Measurements from ENCODE around the gene ZNF80.

DNA sequence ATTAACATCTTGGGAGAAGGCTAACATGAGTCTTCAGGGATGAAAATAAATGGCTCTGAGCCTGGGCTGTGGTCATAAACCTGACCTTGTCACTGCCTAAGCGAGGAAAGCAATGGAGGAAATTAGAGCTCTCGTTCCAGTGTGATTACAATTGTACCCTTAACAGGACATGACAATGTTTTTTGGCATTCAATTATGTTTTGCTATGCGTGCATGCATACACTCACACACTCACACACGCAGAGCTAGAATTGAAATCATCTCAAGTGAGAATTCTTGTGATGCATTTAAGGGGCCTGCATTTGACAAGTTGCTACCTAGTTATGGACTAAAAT is 24.1 kb downstream of the ZNF80 start:
- TF ChIP-seq, protein P1, sequence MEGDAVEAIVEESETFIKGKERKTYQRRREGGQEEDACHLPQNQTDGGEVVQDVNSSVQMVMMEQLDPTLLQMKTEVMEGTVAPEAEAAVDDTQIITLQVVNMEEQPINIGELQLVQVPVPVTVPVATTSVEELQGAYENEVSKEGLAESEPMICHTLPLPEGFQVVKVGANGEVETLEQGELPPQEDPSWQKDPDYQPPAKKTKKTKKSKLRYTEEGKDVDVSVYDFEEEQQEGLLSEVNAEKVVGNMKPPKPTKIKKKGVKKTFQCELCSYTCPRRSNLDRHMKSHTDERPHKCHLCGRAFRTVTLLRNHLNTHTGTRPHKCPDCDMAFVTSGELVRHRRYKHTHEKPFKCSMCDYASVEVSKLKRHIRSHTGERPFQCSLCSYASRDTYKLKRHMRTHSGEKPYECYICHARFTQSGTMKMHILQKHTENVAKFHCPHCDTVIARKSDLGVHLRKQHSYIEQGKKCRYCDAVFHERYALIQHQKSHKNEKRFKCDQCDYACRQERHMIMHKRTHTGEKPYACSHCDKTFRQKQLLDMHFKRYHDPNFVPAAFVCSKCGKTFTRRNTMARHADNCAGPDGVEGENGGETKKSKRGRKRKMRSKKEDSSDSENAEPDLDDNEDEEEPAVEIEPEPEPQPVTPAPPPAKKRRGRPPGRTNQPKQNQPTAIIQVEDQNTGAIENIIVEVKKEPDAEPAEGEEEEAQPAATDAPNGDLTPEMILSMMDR (IDR thresholded peaks at IDR 0.05), result no peak
- no peak for TF ChIP-seq POLR2A (IDR thresholded peaks at IDR 0.05)

Measured in transverse colon (tissue), 3 donors.